GOT3 (cell line): Measurements from ENCODE around the gene BMP7.
"Not testable (repeated sequence)": the region's sequence is repeated elsewhere in the genome, so short reads cannot be mapped to it uniquely, and the experiment has no call there.

ENCODE experiments used
- DNase-seq: peaks from one replicate; lab custom pipeline; 2025; ENCODE audit warnings: mixed read lengths; lab: John Stamatoyannopoulos, UW

BMP7 gene

DNA sequence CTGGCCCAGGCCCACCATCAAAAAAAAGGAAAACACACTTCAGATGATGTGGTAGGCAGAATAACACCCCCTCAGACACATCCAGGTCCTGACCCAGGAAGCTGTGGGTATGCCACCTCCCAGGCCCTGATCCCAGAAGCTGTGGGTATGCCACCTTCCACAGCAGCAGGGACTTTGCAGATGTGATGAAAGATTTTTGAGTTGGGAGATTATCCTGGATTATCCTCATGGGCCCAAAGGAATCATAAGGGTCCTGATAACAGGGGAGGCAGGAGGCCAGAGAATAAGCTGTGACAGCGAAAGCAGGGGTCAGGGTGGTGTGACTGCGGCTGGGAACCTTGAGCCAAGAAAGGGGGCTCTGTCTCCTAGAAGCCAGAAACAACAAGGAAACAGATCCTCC lies 55.0 kb downstream of the BMP7 start:
- no peak for DNase-seq

GRCh38 chr20:57210911-57211280 lies 55.5 kb downstream of the BMP7 start:
- DNase-seq, result no peak

DNA sequence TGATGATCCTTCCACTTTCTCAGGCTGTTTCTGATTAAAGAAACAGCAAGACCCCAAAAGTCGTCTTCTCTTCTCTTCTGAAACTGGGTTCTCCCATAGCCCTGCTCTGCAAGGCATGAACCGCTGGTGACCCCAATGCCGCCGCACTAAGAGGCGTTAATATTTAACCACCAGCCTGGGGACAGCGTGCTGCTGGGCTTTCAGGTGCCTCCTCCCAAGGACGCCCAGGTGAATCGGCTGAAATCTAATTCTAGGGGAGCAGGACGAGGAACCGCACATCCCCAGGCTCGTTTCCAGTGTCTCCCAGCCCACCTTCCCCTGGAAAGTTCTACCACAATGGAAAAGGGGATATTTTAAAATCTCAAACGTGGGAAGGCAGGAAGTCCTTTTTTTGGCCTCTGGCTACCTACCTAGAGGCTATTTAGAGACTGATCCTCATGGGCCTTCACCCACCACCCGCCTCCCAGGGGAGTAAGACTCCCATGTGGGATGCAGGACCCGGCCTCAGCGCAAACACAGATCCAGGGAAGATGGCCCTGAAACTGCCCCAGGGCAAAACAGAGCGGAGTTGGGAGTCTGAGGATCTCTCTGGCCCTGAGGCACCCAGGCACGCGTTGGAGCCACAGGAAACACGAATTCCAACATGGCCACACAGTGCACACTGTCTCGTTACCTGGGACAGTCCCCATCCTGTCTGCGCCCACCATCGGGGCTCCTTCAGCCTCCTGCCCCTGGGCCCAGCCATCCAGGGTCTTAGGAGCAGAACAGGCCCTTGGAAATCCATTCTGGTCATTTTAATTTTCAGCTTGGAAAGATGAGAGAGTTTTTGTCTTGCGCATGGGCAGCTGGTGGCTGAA lies 56.2 kb downstream of the BMP7 start:
- DNase-seq, result no peak

- no peak for DNase-seq
Observed at GRCh38 chr20:57209413-57209812, 57.0 kb downstream of the BMP7 start.

DNA sequence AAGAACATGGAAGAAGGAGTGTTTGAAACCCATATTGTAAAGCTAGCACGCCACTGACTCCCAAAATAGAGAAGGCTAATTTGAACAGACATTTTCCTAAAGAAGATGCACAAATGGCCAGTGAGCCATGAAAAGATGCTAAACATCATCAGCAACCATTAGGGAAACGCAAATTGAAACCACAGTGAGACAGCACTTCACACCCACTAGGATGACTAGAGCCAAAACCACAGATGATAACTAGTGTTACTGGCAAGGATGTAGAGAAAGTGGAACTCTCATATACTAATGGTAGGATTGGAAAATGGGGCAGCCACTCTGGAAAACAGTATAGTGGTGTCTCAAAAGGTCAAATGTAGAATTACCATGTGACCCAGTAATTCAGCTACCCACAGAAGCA lies 58.2 kb downstream of the BMP7 start:
- no peak for DNase-seq

GRCh38 chr20:57207251-57207650 lies 59.2 kb downstream of the BMP7 start:
- no peak for DNase-seq

- no peak for DNase-seq
Observed at GRCh38 chr20:57205606-57206219, 60.7 kb downstream of the BMP7 start.

DNA sequence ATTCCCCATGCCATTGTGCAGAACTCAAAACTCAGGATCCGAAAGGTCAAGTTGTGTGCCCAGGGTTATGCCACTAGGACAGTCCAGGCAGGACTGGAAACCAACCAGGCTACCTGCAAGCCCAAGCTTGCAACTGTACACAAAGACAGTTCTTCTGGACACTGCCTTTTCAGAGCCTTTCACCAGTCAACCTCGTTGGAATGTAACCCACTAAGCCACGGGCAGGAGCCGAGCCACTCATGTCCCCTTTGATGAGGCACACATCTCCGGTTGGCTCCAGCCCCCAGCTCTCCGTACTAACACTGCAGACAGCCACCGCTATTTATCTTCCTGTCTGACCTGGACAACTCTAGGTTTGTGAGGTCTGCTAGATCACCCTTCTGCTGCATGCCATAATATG lies 62.5 kb downstream of the BMP7 start:
- DNase-seq, result no peak

GRCh38 chr20:57203204-57203603 lies 63.2 kb downstream of the BMP7 start:
- no peak for DNase-seq

DNA sequence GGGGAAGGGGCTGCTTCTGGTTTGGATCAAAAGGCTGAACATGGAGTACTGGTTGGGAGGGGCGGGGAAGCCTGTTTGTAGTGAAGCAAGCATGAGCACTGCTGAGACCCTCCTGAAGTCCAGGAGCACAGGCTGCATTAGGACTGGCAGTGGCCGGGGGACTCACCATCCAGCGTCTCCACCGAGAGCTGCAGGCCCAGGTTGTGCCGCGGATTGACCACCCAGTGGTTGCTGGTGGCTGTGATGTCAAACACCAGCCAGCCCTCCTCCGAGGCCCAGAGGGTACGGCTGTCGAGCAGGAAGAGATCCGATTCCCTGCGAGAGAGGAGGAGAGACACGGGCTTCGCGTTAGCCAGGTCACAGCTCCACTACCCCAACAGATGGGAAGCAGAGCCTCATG lies 64.1 kb downstream of the BMP7 start:
- no peak for DNase-seq

- no peak for DNase-seq
Observed at GRCh38 chr20:57200882-57201695, 65.4 kb downstream of the BMP7 start.

DNA sequence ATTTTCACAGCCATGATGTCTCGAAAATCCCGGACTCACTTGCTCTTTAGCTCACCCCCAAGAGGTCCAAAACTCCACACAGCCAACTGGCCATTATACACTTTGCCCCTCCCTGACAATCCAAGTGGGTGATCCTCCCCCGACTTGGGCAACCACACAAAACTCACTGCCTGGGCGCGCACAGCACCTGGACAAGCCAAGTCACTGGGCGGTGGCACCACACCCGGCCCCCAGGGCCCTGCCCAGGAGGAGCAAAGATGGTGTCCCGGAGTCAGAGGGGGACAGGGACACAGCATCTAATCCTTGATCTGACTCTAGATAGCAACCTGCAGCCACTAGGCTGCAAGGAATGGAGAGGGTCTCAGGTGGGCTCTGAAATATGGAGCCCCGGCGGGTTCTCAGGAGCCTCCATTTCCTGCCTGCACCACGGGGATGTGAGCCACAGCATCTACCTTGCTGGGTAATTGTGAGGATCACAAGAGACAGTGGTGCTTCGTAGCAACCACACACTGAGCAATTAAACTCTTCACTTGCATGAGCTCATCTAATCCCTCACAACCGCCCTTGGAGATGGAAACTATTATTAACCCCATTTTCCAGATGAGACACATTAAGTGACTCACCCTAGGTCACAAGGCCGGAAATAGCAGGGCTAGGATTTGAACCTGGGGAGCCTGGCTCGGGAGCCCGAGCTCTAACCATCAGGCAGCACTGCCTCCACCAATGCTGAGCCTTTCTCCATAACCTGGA lies 66.6 kb downstream of the BMP7 start:
- no peak for DNase-seq

DNA sequence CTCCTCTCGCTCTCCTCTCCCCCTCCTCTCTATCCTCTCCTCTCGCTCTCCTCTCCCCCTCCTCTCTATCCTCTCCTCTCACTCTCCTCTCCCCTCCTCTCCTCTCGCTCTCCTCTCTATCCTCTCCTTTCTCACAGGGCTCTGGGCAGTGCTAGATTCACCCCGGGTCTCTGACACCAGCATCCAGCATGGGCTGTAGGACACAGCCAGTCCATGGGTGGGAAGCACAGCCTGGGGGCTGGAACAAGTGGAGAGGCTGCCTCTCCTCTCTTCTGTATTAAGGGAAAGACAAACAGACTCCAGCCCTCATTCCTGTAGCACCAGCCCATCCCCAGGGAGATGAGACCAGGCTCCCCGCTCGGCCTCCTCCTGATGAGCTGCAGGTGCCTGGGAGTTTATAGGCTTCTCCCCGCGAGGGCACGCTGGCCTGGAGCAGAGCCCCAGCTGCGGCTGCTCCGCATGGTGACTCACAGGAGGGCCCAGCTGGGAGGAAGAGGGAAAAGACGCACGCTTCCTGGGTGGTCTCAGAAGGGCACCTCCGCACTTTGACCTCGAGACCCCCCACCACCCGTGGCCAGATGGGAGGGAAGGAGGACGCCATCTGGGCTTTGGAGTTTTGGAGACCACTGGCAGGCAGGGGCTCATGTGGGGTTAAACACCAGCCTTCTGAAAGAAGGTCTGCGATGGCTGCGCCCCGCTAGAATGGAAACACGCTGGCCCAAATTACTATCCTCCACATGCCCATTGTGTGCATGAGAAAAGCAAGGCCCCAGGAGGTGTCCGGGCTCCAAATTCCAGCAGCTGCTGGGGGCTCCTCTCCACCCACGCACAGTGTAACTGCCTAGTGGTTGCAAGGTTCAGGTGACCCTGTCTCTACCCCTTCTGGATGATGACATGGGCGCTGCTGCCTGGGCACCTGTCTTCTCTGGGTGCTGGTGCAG lies 68.0 kb downstream of the BMP7 start:
- no peak for DNase-seq

- DNase-seq, result no peak
Observed at GRCh38 chr20:57197352-57198131, 68.9 kb downstream of the BMP7 start.

GRCh38 chr20:57195469-57196100 lies 70.9 kb downstream of the BMP7 start:
- no peak for DNase-seq

- no peak for DNase-seq
Observed at GRCh38 chr20:57195023-57195422, 71.4 kb downstream of the BMP7 start.

DNA sequence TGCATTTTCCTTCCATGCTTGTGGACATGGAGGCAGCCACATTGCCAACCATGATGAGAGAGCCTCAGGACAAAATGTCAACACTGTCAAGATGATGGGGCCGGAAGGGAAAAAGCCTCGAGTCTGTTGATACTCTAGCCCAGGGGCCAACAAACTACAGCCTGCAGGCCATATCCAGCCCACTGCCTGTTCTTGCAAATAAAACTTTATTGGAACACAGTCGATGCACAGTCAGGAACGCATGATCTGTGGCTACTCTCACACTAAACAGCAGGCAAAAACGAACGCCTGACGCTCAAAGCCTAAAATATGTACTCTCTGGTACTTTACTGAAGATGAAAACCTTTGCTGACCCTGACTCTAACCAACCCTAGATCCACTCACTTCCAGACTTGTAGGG lies 72.3 kb downstream of the BMP7 start:
- DNase-seq, result no peak

DNA sequence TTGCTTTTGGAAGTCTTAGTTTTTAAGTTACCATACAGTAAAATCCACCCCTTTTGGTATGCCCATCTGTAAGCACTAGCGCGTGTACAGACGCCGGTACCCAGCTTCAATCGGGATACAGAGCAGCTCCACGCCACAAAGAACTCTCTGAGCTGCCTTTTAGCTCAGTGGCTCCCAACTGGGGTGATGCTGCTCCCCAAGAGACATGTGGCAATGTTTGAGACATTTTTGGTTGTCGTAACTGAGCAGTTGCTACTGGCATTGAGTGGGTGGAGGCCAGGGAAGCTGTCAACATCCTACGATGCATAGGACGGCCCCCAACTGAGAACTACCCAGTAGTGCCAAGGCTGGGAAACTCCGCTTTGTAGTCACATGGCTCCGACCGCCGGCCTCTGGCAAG lies 73.3 kb downstream of the BMP7 start:
- DNase-seq, result no peak

DNA sequence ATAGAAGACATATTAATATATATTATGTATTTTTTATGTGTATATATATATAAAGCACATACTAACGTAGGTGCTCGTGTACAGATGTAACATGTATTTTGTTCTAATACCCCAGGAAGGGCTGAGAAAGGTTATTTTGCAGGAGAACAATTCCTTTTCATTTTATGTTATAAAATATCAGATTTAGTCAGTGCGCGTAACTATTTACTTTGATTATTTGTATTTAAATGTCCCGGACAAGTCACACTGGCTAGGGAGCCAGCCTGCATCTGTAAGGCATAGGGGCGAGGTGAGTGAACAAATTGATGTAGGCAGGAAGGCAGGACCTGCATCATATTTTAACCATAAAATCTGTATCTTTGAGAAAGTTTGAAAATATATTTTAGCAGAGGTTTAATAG lies 74.1 kb downstream of the BMP7 start:
- DNase-seq, result no peak

- DNase-seq, result not testable (repeated sequence)
Observed at GRCh38 chr20:57191265-57191638, 75.2 kb downstream of the BMP7 start.
